ENCODE data around the gene BLVRB.
"Not testable (repeated sequence)": the region's sequence is repeated elsewhere in the genome, so short reads cannot be mapped to it uniquely, and the experiment has no call there.

BLVRB gene

DNA sequence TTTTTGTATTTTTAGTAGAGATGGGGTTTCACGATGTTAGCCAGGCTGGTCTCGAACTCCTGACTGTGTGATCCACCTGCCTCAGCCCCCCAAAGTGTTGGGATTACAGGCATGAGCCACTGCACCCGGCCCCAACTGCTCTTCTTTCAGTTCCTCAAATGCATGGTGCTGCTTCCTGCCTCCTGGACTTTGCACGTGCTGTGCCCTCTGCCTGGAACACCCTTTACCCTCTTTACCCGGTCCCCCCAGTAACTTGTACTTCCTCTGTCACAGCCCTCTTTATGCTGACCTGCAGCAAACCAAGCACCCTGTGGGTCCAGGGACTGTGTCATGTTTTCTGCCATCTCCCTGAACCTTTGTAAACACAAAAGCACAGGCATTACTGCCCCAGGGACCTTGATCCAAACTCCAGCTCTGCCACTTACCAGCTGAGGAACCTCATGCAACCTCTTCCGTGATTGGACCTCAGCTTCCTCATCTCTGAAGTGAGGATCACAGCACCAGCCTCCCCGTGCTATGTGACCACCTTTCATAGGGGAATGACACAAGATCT is 3.8 kb downstream of the BLVRB start:
- Histone ChIP-seq H3K4me3 (ENCODE audit: control insufficient read depth in 1 of 7, extremely low read depth in 1 of 7, insufficient read depth in 4 of 7, low read depth in 2 of 7, low read length in 6 of 7) (no peak overlapping the region), H3K36me3 (ENCODE audit: control insufficient read depth in 4 of 4, insufficient read depth in 4 of 4, low read length in 3 of 4) (peaks cover 0 to 5% (median 2%) of the 10 kb centered on the region in 4 experiments), H3K4me1 (ENCODE audit: control extremely low read depth in 1 of 4, control insufficient read depth in 4 of 4, insufficient read depth in 4 of 4, low read length in 3 of 4) (peaks cover 5 to 35% (median 23%) of the 10 kb centered on the region in 4 experiments), H3K27me3 (replicated peaks in 2 of 5; ENCODE audit: control insufficient read depth in 4 of 5, insufficient read depth in 5 of 5, low read length in 4 of 5) (peaks cover 0 to 8% (median 3%) of the 10 kb centered on the region in 5 experiments), H3K9me3 (ENCODE audit: control extremely low read depth in 1 of 5, control insufficient read depth in 4 of 5, insufficient read depth in 2 of 5, low read depth in 1 of 5, low read length in 4 of 5) (no peaks in the 10 kb centered on the region), H3K27ac (ENCODE audit: insufficient read depth in 1 of 2, low read depth in 1 of 2, low read length in 2 of 2, poor library complexity in 1 of 2, severe bottlenecking in 2 of 2) (no peak overlapping the region)
- peak in 2 of 3 donors; percentile 22 to 33 for DNase-seq
- 51% methylated on average over 6 of the region's 7 CpGs for WGBS (ENCODE audit: insufficient coverage)
- ChIA-PET POLR2A (no interaction called here), CTCF (interaction anchor here (0.7 to 4.2 kb wide), 3 partner anchors 8 to 70 kb away, joined by 3 to 38 read pairs (median 4); no protein-coding TSS in a partner anchor)

DNA sequence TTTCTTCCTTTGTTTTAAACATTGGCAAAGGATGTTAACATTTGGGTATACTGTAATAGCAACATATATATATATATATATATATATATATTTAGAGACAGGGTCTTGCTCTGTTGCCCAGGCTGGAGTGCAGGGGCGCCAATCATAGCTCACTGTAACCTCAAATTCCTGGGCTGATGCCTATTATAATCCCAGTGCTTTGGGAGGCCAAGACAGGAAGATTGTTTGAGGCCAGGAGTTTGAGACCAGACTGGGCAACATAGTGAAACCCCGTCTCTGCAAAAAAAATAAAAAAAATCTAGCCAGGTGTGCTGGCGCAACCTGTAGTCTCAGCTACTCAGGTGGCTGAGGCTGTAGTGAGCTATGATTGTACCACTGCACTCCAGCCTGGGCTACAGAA is 5.4 kb downstream of the BLVRB start:
- 100% methylated on average over 2 of the region's 3 CpGs for whole genome bisulfite sequencing (ENCODE audit: insufficient coverage)
- Histone ChIP-seq H3K4me1 (ENCODE audit: control extremely low read depth in 1 of 4, control insufficient read depth in 4 of 4, insufficient read depth in 4 of 4, low read length in 3 of 4) (peaks cover 5 to 22% (median 11%) of the 10 kb centered on the region in 4 experiments), H3K36me3 (ENCODE audit: control insufficient read depth in 4 of 4, insufficient read depth in 4 of 4, low read length in 3 of 4) (peaks cover 0 to 5% (median 3%) of the 10 kb centered on the region in 4 experiments), H3K27me3 (replicated peaks in 2 of 5; ENCODE audit: control insufficient read depth in 4 of 5, insufficient read depth in 5 of 5, low read length in 4 of 5) (no peaks in the 10 kb centered on the region), H3K9me3 (ENCODE audit: control extremely low read depth in 1 of 5, control insufficient read depth in 4 of 5, insufficient read depth in 2 of 5, low read depth in 1 of 5, low read length in 4 of 5) (no peaks in the 10 kb centered on the region), H3K27ac (ENCODE audit: insufficient read depth in 1 of 2, low read depth in 1 of 2, low read length in 2 of 2, poor library complexity in 1 of 2, severe bottlenecking in 2 of 2) (no peak overlapping the region), H3K4me3 (ENCODE audit: control insufficient read depth in 1 of 7, extremely low read depth in 1 of 7, insufficient read depth in 4 of 7, low read depth in 2 of 7, low read length in 6 of 7) (no peak overlapping the region)
- DNase-seq: no peak
- CTCF ChIA-PET: no interaction called here
- POLR2A ChIA-PET: no interaction called here

DNA sequence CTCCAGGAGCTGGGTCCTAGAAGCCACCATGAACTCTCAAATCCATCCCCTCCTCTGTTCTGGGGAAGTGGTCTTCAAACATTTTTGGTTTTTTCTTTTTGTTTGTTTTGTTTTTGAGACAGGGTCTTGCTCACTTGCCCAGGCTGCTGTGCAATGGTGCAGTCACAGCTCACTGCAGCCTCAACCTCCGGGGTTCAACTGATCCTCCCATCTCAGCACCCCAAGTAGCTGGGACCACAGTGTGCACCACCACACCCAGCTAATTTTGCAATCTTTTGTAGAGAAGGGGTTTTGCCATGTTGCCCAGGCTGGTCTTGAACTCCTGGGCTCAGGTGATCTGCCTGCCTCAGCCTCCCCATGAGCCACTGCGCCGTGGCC is 7.0 kb downstream of the BLVRB start:
- H3K27ac ChIP-seq (ENCODE audit: insufficient read depth in 1 of 2, low read depth in 1 of 2, low read length in 2 of 2, poor library complexity in 1 of 2, severe bottlenecking in 2 of 2): no peak overlapping the region
- H3K9me3 ChIP-seq (ENCODE audit: control extremely low read depth in 1 of 5, control insufficient read depth in 4 of 5, insufficient read depth in 2 of 5, low read depth in 1 of 5, low read length in 4 of 5): no peaks in the 10 kb centered on the region
- CTCF ChIA-PET: no interaction called here
- no peak overlapping the region for H3K4me3 ChIP-seq (ENCODE audit: control insufficient read depth in 1 of 7, extremely low read depth in 1 of 7, insufficient read depth in 4 of 7, low read depth in 2 of 7, low read length in 6 of 7)
- POLR2A ChIA-PET: no interaction called here
- H3K27me3 ChIP-seq (replicated peaks in 2 of 5; ENCODE audit: control insufficient read depth in 4 of 5, insufficient read depth in 5 of 5, low read length in 4 of 5): no peaks in the 10 kb centered on the region
- H3K4me1 ChIP-seq (ENCODE audit: control extremely low read depth in 1 of 4, control insufficient read depth in 4 of 4, insufficient read depth in 4 of 4, low read length in 3 of 4): peaks cover 0 to 12% (median 1%) of the 10 kb centered on the region in 4 experiments
- DNase-seq: no peak
- 100% methylated on average over 3 of the region's 3 CpGs for WGBS (ENCODE audit: insufficient coverage)
- H3K36me3 ChIP-seq (ENCODE audit: control insufficient read depth in 4 of 4, insufficient read depth in 4 of 4, low read length in 3 of 4): peaks cover 0 to 5% (median 4%) of the 10 kb centered on the region in 4 experiments

DNA sequence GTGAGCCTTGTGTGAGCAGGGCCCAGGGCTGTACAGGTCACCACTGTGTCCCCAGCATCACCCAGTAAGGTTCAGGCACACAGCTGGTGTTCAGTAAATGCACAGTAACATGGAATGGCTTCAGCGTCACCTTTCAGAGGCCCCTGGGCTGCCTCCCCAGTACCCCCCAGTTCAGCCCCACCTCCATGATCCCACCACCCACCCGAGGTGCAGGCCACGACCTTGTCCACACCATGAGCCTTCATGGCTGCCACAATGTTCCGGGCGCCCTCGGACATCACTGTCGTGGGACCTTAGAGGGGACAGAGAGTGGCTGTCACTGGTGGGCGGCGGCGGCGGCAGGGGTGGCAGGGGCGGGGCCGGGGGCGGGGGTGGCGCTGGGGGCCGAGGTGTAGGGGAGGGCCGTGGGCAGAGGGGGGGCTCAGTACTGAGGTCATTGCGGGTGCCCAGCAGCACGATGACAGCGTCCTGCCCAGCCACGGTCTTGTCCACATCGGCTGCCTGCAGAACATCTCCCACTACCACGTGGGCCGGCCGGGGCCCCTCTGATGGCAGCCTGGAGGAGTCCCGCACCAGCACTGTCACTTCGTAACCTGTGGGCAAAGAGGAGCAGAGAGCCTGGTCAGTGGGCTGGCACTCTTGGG is 7.5 kb downstream of the BLVRB start:
- DNase-seq: no peak
- CTCF ChIA-PET: no interaction called here
- Histone ChIP-seq H3K36me3 (ENCODE audit: control insufficient read depth in 4 of 4, insufficient read depth in 4 of 4, low read length in 3 of 4) (peaks cover 0 to 5% (median 4%) of the 10 kb centered on the region in 4 experiments), H3K27me3 (replicated peaks in 2 of 5; ENCODE audit: control insufficient read depth in 4 of 5, insufficient read depth in 5 of 5, low read length in 4 of 5) (no peaks in the 10 kb centered on the region), H3K27ac (ENCODE audit: insufficient read depth in 1 of 2, low read depth in 1 of 2, low read length in 2 of 2, poor library complexity in 1 of 2, severe bottlenecking in 2 of 2) (no peak overlapping the region), H3K9me3 (ENCODE audit: control extremely low read depth in 1 of 5, control insufficient read depth in 4 of 5, insufficient read depth in 2 of 5, low read depth in 1 of 5, low read length in 4 of 5) (no peaks in the 10 kb centered on the region), H3K4me3 (ENCODE audit: control insufficient read depth in 1 of 7, extremely low read depth in 1 of 7, insufficient read depth in 4 of 7, low read depth in 2 of 7, low read length in 6 of 7) (no peak overlapping the region), H3K4me1 (ENCODE audit: control extremely low read depth in 1 of 4, control insufficient read depth in 4 of 4, insufficient read depth in 4 of 4, low read length in 3 of 4) (peaks cover 0 to 8% (median 1%) of the 10 kb centered on the region in 4 experiments)
- POLR2A ChIA-PET: no interaction called here
- WGBS (ENCODE audit: insufficient coverage): 99% methylated on average over 10 of the region's 27 CpGs

DNA sequence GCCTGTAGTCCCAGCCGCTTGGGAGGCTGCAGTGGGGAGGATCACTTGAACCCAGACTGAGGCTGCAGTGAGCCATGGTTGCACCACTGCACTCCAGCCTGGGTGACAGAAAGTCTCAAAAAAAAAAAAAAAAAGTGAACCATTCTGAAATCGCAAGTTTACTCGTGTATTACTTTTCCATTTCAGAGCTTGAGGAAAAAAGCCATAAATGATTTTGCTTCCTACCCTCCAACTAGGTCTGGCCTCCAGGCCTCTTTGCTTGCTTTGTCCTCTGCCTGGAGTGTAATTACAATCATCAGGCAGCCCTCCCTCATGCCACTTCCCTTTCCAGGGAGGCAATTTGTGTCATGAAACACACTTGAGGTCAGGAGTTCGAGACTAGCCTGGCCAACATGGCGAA is 8.5 kb downstream of the BLVRB start:
- H3K27me3 ChIP-seq (replicated peaks in 2 of 5; ENCODE audit: control insufficient read depth in 4 of 5, insufficient read depth in 5 of 5, low read length in 4 of 5): no peaks in the 10 kb centered on the region
- no peak for DNase-seq
- H3K36me3 ChIP-seq (ENCODE audit: control insufficient read depth in 4 of 4, insufficient read depth in 4 of 4, low read length in 3 of 4): peaks cover 0 to 5% (median 4%) of the 10 kb centered on the region in 4 experiments
- no peaks in the 10 kb centered on the region for H3K9me3 ChIP-seq (ENCODE audit: control extremely low read depth in 1 of 5, control insufficient read depth in 4 of 5, insufficient read depth in 2 of 5, low read depth in 1 of 5, low read length in 4 of 5)
- H3K27ac ChIP-seq (ENCODE audit: insufficient read depth in 1 of 2, low read depth in 1 of 2, low read length in 2 of 2, poor library complexity in 1 of 2, severe bottlenecking in 2 of 2): no peak overlapping the region
- WGBS (ENCODE audit: insufficient coverage): 100% methylated on average over 3 of the region's 5 CpGs
- ChIA-PET CTCF (interaction anchor here (0.6 to 6.8 kb wide), 2 partner anchors 7 to 322 kb away, joined by 3 to 38 read pairs; partner anchors contain the start of gene BLVRB), POLR2A (no interaction called here)
- peaks cover 0 to 6% (median 1%) of the 10 kb centered on the region in 4 experiments for H3K4me1 ChIP-seq (ENCODE audit: control extremely low read depth in 1 of 4, control insufficient read depth in 4 of 4, insufficient read depth in 4 of 4, low read length in 3 of 4)
- no peak overlapping the region for H3K4me3 ChIP-seq (ENCODE audit: control insufficient read depth in 1 of 7, extremely low read depth in 1 of 7, insufficient read depth in 4 of 7, low read depth in 2 of 7, low read length in 6 of 7)

DNA sequence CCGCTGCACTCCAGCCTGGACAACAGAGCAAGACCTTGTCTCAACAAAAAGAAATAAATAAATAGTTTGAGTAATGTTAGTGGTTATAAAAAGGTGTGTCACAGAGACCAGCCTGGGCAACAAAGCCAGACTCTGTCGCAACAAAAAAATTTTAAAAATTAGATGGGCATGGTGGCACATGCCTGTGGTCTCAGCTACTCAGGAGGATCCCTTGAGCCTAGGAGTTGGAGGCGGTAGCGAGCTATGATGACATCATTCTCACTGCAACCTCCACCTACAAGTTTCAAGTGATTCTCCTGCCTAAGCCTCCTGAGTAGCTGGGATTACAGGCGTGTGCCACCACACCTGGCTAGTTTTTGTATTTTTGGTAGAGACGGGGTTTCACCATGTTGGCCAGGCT is 11.6 kb downstream of the BLVRB start:
- H3K4me1 ChIP-seq (ENCODE audit: control extremely low read depth in 1 of 4, control insufficient read depth in 4 of 4, insufficient read depth in 4 of 4, low read length in 3 of 4); H3K27ac ChIP-seq (ENCODE audit: insufficient read depth in 1 of 2, low read depth in 1 of 2, low read length in 2 of 2, poor library complexity in 1 of 2, severe bottlenecking in 2 of 2); POLR2A ChIA-PET; H3K4me3 ChIP-seq (ENCODE audit: control insufficient read depth in 1 of 7, extremely low read depth in 1 of 7, insufficient read depth in 4 of 7, low read depth in 2 of 7, low read length in 6 of 7); DNase-seq; H3K9me3 ChIP-seq (ENCODE audit: control extremely low read depth in 1 of 5, control insufficient read depth in 4 of 5, insufficient read depth in 2 of 5, low read depth in 1 of 5, low read length in 4 of 5); H3K27me3 ChIP-seq (replicated peaks in 2 of 5; ENCODE audit: control insufficient read depth in 4 of 5, insufficient read depth in 5 of 5, low read length in 4 of 5): not testable (repeated sequence)
- CTCF ChIA-PET: interaction anchor here (1.1 to 6.8 kb wide), 2 partner anchors 10 to 34 kb away, joined by 3 to 38 read pairs; partner anchors contain the start of gene BLVRB
- 88% methylated on average over 1 of the region's 6 CpGs for WGBS (ENCODE audit: insufficient coverage)
- peaks cover 0 to 11% (median 4%) of the 10 kb centered on the region in 4 experiments for H3K36me3 ChIP-seq (ENCODE audit: control insufficient read depth in 4 of 4, insufficient read depth in 4 of 4, low read length in 3 of 4)

DNA sequence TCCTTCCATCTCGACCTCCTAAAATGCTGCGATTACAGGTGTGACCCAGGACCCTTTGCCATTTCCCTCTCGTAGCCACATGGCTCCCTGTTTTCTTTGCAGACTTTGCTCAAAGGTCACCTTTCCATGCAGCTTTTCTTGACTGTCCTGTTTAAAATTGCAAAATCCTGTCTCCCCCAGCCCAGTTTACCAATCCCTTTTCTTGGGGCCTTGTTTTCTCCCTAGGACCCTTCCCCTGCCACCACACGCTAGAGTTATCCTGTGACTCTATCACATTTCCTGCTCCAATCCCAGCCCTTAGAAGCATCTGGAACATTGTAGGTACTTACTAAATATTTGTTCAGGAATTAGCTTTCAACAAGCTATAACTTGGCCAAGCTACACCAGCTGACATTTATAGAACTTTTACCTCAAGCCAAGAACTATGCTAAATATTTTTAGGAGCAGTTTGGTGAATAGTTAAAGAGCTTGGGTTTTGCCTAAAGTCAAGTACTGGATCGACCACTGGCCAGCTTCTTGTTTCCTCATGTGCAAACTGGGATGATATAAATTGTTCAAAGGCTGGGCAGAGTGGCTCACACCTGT is 12.3 kb downstream of the BLVRB start:
- Histone ChIP-seq H3K27me3 (replicated peaks in 2 of 5; ENCODE audit: control insufficient read depth in 4 of 5, insufficient read depth in 5 of 5, low read length in 4 of 5) (no peaks in the 10 kb centered on the region), H3K4me1 (ENCODE audit: control extremely low read depth in 1 of 4, control insufficient read depth in 4 of 4, insufficient read depth in 4 of 4, low read length in 3 of 4) (no peaks in the 10 kb centered on the region), H3K27ac (ENCODE audit: insufficient read depth in 1 of 2, low read depth in 1 of 2, low read length in 2 of 2, poor library complexity in 1 of 2, severe bottlenecking in 2 of 2) (no peak overlapping the region), H3K9me3 (ENCODE audit: control extremely low read depth in 1 of 5, control insufficient read depth in 4 of 5, insufficient read depth in 2 of 5, low read depth in 1 of 5, low read length in 4 of 5) (no peaks in the 10 kb centered on the region), H3K36me3 (ENCODE audit: control insufficient read depth in 4 of 4, insufficient read depth in 4 of 4, low read length in 3 of 4) (peaks cover 0 to 11% (median 4%) of the 10 kb centered on the region in 4 experiments), H3K4me3 (ENCODE audit: control insufficient read depth in 1 of 7, extremely low read depth in 1 of 7, insufficient read depth in 4 of 7, low read depth in 2 of 7, low read length in 6 of 7) (no peak overlapping the region)
- DNase-seq: no peak
- ChIA-PET CTCF (interaction anchor here (1.1 to 6.8 kb wide), 2 partner anchors 10 to 34 kb away, joined by 3 to 38 read pairs; partner anchors contain the start of gene BLVRB), POLR2A (no interaction called here)
- 100% methylated on average over 5 of the region's 5 CpGs for WGBS (ENCODE audit: insufficient coverage)

Data from common myeloid progenitor, CD34-positive (primary cell).